Breast epithelium (tissue), 4 donors: ENCODE results near the gene PDZD2. TPM values are rescaled to one million over a fixed set of nuclear protein-coding genes. Genes with fewer than 3 reads are reported as not detected.

Source experiments
- DNase-seq, 2 donors: peaks; one replicate each; pipeline ENCODE4 v3.0.0-alpha.2; 2019; ENCODE audit warnings: low spot score in 2 of 2
- H3K27ac ChIP-seq, 2 donors: fragments of 200-600 bp; sonication (generic) in 1 of 2; one replicate each; pipeline ENCODE4 v1.5.1; 2016 to 2019; ENCODE audit warnings: mild to moderate bottlenecking in 1 of 2
- H3K27me3 ChIP-seq, 2 donors: fragments of 200-600 bp; sonication (generic) in 1 of 2; one replicate each; pipeline versions ENCODE4 v1.5.1 to v1.6.0; 2017 to 2019; ENCODE audit warnings: control low read depth in 1 of 2, mild to moderate bottlenecking in 1 of 2
- H3K36me3 ChIP-seq: fragments of 200-600 bp; one replicate; pipeline ENCODE4 v1.5.1; 2019
- H3K4me1 ChIP-seq, 2 donors: fragments of 200-600 bp; sonication (generic); one replicate each; pipeline ENCODE4 v1.5.1; 2016 to 2019; ENCODE audit warnings: control low read depth in 1 of 2
- H3K4me3 ChIP-seq, 3 donors: fragments of 200-600 bp; sonication (generic); 1 replicate in 2 of 3; 2 replicates in 1 of 3; pipeline ENCODE4 v1.5.1; 2016 to 2019; ENCODE audit warnings: mild to moderate bottlenecking in 3 of 3, moderate library complexity in 2 of 3
- H3K9me3 ChIP-seq, 2 donors: fragments of 200-600 bp; sonication (generic) in 1 of 2; one replicate each; pipeline ENCODE4 v1.5.1; 2016 to 2019; ENCODE audit warnings: control low read depth in 1 of 2
- POLR2A ChIP-seq: fragments of 450-650 bp; IDR thresholded peaks from one replicate; pipeline ENCODE4 v1.6.1; 2016; ENCODE audit warnings: antibody characterized with exemption, mild to moderate bottlenecking, moderate library complexity
- POLR2AphosphoS5 ChIP-seq, 3 donors: sonication (generic); formaldehyde crosslinking; IDR thresholded peaks; one replicate each; pipeline ENCODE4 v1.6.1; 2017; ENCODE audit warnings: antibody characterized with exemption in 3 of 3
- intact Hi-C: fragments of 100-400 bp; cut with DNase I; formaldehyde crosslinking; loops from one replicate; pipeline ENCODE4 v1.15.1; 2023; ENCODE audit warnings: low total_unique reads
- total RNA-seq, 3 donors: library from RNA; depleted of rRNA; stranded (reverse); fragments of >200 nt; gene quantifications; one replicate each; pipeline ENCODE4 v1.1.0, GENCODE V29; 2016
- TF ChIP-seq, protein P1 (sequence below), 3 donors: fragments of 450-650 bp; IDR thresholded peaks; one replicate each; pipeline ENCODE4 v1.5.1; 2016 to 2017; ENCODE audit warnings: antibody characterized with exemption in 3 of 3, mild to moderate bottlenecking in 3 of 3, moderate library complexity in 3 of 3

PDZD2 gene
- total RNA-seq, 3 donors from 2014 or later = 16.8 to 23.3 (median 17.7) TPM

DNA sequence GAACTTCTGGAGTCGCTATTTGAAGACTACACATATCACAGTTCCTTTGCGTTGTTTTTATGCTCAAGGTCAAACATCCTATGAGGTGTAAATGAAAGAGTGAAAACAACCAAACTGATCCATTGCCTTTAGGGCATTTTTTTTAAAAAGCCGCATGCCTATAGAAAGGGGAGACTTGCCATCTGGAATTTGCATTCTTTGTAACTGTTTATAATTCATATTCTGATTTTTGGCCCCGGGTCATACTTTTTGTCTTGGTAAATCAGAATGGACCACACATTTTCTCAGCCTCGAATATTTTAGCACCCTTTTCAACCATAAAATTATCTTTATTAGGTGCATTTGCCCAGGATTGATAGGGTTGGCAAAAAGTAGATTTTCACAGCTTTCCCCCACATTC lies 347.2 kb downstream of the PDZD2 start:
- H3K36me3 ChIP-seq = no peaks in the 10 kb centered on the region
- no peak overlapping the region for H3K4me3 ChIP-seq
- no peaks in the 10 kb centered on the region for H3K9me3 ChIP-seq
- TF ChIP-seq, protein P1, sequence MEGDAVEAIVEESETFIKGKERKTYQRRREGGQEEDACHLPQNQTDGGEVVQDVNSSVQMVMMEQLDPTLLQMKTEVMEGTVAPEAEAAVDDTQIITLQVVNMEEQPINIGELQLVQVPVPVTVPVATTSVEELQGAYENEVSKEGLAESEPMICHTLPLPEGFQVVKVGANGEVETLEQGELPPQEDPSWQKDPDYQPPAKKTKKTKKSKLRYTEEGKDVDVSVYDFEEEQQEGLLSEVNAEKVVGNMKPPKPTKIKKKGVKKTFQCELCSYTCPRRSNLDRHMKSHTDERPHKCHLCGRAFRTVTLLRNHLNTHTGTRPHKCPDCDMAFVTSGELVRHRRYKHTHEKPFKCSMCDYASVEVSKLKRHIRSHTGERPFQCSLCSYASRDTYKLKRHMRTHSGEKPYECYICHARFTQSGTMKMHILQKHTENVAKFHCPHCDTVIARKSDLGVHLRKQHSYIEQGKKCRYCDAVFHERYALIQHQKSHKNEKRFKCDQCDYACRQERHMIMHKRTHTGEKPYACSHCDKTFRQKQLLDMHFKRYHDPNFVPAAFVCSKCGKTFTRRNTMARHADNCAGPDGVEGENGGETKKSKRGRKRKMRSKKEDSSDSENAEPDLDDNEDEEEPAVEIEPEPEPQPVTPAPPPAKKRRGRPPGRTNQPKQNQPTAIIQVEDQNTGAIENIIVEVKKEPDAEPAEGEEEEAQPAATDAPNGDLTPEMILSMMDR (IDR thresholded peaks at IDR 0.05) = no peak
- TF ChIP-seq POLR2AphosphoS5 (IDR thresholded peaks at IDR 0.05) (no peak), POLR2A (no peak)
- no peak for DNase-seq
- peaks cover 0 to 5% of the 10 kb centered on the region in 2 donors for H3K4me1 ChIP-seq
- H3K27ac ChIP-seq = no peak overlapping the region
- intact Hi-C loops = no loop called here
- no peaks in the 10 kb centered on the region for H3K27me3 ChIP-seq

DNA sequence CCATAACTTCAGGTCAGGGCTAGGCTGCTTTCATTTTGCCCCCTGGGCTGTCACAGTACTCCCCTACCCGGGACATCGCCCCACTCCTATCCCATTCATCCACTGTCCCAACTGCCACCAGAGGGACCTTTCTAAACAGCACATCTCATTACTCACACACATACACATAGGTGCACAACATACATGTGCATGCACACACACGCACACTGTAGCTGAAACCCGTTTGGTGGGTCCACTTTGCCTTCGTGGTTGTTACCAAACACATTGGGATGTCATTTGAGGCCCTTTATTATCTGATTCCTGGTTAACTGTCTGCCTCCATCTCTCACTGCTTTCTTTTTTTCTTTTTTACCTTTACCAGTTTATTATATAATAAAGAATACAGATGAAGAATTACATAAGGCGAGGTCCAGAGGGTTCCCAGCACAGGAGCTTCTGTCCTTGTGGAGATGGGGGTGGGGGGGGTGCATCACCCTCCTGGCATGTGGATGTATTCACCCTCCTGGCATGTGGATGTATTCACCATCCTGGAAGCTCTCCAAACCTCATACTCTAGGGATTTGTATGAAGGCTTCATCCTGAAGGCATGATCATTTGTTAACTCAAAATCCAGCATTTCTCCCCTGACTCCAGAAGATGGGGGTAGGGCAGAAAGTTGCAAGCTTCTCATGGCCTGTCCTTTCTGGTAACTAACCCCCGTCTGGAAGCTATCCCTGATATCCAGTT lies 349.2 kb downstream of the PDZD2 start:
- Histone ChIP-seq H3K4me1 (peaks cover 0 to under 1% of the 10 kb centered on the region in 2 donors), H3K27me3 (no peaks in the 10 kb centered on the region), H3K27ac (no peak overlapping the region), H3K4me3 (no peak overlapping the region), H3K9me3 (no peaks in the 10 kb centered on the region), H3K36me3 (no peaks in the 10 kb centered on the region)
- DNase-seq = no peak
- TF ChIP-seq, protein P1 (IDR thresholded peaks at IDR 0.05) = no peak
- TF ChIP-seq POLR2A (no peak), POLR2AphosphoS5 (IDR thresholded peaks at IDR 0.05) (no peak)
- intact Hi-C loops = no loop called here

DNA sequence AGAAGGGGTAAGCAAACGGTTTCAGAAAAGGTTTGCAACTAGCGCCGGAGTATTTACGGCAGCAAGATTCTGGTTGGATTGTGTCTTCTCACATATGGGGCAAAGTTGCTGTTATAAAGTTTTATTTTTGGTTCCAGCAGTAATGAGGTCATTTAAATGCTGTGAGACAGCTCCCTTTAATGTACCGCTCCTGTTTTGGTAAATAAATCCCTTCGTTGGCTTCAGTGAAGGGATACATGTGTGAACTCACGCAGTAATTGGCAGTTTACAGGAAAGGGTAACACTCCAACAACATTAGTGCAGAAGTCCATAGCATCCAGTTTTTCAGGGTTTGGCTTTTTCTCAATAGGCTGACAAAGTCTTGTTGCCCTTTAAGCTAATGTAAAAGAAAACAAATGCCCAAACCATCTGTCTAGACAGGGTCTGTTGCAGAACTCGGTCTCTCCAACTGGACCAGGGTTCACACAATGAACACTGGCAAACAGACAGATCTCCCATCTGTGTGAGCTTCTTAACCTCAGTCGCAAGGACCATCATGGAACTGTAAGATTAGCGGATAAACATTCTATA lies 351.2 kb downstream of the PDZD2 start:
- TF ChIP-seq POLR2AphosphoS5 (IDR thresholded peaks at IDR 0.05) (no peak), POLR2A (no peak)
- TF ChIP-seq, protein P1 (IDR thresholded peaks at IDR 0.05) = no peak
- DNase-seq = no peak
- H3K27ac ChIP-seq = no peak overlapping the region
- no peak overlapping the region for H3K4me3 ChIP-seq
- H3K36me3 ChIP-seq = no peaks in the 10 kb centered on the region
- intact Hi-C loops = no loop called here
- H3K4me1 ChIP-seq = no peaks in the 10 kb centered on the region
- H3K9me3 ChIP-seq = no peaks in the 10 kb centered on the region
- no peaks in the 10 kb centered on the region for H3K27me3 ChIP-seq

DNA sequence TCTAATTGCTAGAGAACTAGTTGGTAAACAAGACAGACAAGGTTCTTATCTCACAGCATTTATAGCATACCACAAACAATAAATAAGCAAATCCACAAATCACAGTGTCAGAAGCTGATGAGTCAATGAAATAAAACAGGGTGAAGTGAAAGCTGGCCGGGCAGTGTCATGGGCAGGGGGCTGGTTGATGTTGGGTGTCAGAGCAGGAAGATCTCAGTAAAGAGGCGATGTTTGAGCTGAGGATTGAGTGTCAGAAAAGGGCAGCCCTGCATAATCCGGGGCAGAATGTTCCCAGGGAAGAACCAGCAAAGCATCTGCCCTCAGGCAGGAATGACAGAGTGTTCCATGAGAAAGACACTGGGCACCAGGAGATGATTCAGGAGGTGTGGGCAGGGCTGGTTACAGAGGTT lies 351.8 kb downstream of the PDZD2 start:
- no peaks in the 10 kb centered on the region for H3K9me3 ChIP-seq
- no peak overlapping the region for H3K27ac ChIP-seq
- H3K4me1 ChIP-seq = no peaks in the 10 kb centered on the region
- H3K36me3 ChIP-seq = no peaks in the 10 kb centered on the region
- no peak overlapping the region for H3K4me3 ChIP-seq
- TF ChIP-seq POLR2A = no peak
- TF ChIP-seq, protein P1 (IDR thresholded peaks at IDR 0.05) = no peak
- intact Hi-C loops = no loop called here
- no peaks in the 10 kb centered on the region for H3K27me3 ChIP-seq
- DNase-seq = no peak

DNA sequence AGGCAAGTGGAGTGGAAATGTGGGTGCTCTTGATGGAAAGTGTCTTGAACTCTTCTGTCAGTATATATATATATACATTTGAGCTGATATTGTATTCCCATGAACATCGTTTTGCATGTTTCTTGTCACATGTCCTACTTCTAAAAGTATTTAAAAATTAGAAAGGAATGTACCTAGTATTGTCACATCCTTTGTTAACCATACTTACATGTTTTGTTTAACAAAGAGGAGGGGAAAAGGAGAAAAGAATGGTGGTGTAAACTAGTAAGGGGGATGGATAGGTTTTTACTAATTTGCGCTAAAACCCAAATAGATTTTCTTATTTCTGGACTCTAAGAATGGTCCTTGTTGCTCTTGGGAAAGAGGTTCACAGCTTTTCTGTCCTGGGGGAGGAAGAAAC lies 353.4 kb downstream of the PDZD2 start:
- H3K27ac ChIP-seq = no peak overlapping the region
- H3K36me3 ChIP-seq = no peaks in the 10 kb centered on the region
- TF ChIP-seq POLR2AphosphoS5 (IDR thresholded peaks at IDR 0.05) (no peak), POLR2A (no peak)
- TF ChIP-seq, protein P1 (IDR thresholded peaks at IDR 0.05) = no peak
- H3K9me3 ChIP-seq = no peaks in the 10 kb centered on the region
- H3K4me1 ChIP-seq = no peaks in the 10 kb centered on the region
- H3K4me3 ChIP-seq = no peak overlapping the region
- no peaks in the 10 kb centered on the region for H3K27me3 ChIP-seq
- no peak for DNase-seq
- intact Hi-C loops = no loop called here
